MV-4-11 (cell line): ENCODE measurements around the gene PXMP2.

Experiments
- DNase-seq: peaks from one replicate; lab custom pipeline; 2025; lab: John Stamatoyannopoulos, UW

The PXMP2 gene

GRCh38 chr12:132695431-132695830 lies 8.0 kb downstream of the PXMP2 start:
- no peak for DNase-seq

GRCh38 chr12:132698341-132698740 lies 11.0 kb downstream of the PXMP2 start:
- no peak for DNase-seq

DNA sequence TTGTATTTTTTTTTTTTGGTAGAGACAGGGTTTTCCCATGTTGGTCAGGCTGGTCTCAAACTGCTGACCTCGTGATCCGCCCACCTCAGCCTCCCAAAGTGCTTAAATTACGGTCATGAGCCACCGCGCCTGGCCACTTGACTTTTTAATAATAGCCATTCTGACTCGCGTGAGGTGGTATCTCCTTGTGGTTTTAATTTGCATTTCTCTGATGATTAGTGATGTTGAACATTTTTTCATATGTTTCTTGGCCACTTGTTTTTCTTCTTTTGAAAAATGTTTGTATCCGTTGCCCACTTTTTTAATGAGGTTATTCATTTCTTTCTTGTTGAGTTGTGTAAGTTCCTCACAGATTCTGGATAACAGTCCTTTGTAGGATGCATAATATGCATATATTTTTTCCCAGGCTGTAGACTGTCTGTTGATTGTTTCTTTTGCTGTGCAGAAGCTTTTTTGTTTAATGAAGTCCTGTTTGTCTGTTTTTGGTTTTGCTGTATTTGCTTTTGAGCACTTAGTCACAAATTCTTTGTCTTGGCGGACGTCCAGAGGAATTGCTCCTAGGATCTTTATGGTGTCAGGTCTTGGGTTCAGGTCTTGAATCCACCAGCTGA lies 12.9 kb downstream of the PXMP2 start:
- no peak for DNase-seq

GRCh38 chr12:132702640-132703039 lies 15.3 kb downstream of the PXMP2 start:
- no peak for DNase-seq

DNA sequence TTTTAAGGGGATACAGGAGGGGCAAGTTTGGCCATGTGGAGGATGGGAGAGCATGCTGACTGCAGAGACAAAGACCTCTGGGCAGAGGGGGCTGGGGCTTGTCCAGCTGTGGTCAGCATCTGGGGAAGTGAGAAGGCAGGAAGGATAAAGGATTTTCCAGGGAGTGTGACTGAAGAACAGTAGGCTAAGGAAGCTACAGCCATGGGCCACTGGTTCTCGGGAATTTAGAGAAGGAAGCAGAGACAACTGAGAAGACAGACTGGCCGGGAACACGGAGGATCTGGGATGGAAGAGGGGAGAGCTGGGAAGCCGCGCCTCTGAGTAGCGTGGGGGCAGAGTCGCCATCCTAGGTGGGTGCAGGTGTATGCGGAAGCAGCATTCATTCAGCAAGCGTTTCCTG lies 16.3 kb downstream of the PXMP2 start:
- no peak for DNase-seq

- no peak for DNase-seq
These were observed 19.9 kb downstream of the PXMP2 start for GRCh38 chr12:132707241-132707640.

- DNase-seq: no peak
These were observed 20.8 kb downstream of the PXMP2 start for GRCh38 chr12:132708150-132708549.

DNA sequence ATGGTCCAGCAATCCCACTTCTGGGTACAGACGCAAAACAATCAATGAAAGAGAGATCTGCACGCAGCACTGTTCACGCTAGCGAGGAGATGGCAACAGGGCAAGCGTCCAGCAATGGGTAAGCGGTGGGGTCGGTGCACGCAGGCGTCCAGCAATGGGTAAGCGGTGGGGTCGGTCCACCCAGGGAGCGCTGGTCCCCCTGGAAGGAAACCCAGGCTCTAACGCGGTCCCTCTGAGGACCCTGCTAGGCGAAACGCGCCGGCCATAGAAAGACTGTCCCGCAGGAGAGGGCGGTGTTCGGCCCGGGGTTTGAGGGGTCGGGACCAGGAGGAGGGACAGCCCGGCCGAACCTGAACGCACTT lies 22.6 kb downstream of the PXMP2 start:
- DNase-seq: no peak

DNA sequence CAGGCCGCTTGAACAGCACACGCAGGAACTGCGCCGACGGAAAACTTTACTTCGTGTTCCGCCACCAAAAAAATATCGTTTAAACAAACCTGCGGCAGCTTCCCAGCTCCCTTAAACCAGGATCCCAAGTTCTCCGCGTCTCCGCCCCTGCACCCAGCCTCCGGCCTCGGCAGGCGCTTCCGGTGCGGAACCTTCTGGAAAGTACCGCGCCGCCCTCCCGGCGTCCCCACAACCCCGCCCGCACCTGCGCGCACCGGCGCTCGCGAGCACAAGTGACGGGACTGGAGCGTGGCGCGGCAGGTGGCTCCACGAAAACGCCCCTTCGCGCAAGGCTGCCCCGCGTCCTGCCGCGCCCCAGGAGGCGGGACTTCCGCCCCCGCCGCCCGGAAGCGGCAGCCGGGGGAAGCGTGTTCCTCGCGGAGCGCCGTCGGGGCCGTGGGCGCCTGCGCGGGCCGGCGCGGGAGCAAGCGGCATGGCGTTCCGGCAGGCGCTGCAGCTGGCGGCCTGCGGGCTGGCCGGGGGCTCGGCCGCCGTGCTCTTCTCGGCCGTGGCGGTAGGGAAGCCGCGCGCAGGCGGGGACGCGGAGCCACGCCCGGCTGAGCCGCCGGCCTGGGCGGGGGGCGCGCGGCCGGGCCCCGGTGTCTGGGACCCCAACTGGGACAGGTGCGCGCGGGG lies 23.2 kb downstream of the PXMP2 start, which contains the start of gene PGAM5:
PGAM5 (plus strand) TSS at position 438 of the 675 bp plus-strand sequence; CDS start at position 473, 35 bp downstream.
- peak; percentile 72 for DNase-seq

- no peak for DNase-seq
These were observed 23.9 kb downstream of the PXMP2 start for GRCh38 chr12:132711080-132711843.

DNA sequence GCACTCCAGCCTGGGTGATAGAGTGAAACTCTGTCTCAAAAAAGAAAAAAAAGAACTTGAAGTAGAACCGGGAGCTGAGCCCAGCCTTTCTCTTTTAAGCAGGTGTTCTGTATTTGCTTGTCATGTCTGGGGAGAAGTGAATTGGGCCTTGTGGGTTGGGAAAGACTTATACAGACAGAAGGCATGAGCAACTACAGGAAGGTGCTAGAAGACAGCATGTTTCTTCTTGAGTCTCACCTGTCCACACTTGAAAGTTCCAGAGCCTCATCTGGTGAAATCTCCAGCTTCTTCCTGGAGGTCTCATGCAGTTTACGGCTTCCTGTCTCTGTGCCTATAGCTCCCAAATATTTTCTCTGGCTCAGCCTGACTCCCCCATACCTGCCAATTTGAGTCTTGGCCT lies 25.7 kb downstream of the PXMP2 start:
- no peak for DNase-seq

GRCh38 chr12:132715874-132716273 lies 28.5 kb downstream of the PXMP2 start:
- no peak for DNase-seq

- no peak for DNase-seq
These were observed 29.0 kb downstream of the PXMP2 start for GRCh38 chr12:132716356-132716755.

DNA sequence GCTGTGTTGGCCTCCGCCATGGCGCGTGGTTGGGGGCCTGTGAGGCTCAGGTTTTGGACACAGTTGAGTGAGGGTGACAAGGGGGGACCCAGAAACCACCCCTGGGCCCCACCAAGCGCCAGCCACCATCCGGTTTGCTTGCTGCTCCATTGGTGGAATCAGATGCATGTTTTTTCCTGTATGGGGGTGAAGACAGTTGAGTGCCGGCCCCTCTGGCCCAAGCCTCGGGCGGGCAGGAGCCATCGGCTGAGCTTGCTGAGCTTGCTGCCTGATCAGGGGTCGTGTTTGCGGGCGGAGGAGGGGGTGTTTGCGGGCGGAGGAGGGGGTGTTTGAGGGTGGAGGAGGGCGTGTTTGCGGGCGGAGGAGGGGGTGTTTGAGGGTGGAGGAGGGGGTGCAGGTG lies 29.6 kb downstream of the PXMP2 start:
- DNase-seq: no peak

- no peak for DNase-seq
These were observed 30.4 kb downstream of the PXMP2 start for GRCh38 chr12:132717531-132718387.

- DNase-seq: no peak
These were observed 31.3 kb downstream of the PXMP2 start for GRCh38 chr12:132718644-132719043.

DNA sequence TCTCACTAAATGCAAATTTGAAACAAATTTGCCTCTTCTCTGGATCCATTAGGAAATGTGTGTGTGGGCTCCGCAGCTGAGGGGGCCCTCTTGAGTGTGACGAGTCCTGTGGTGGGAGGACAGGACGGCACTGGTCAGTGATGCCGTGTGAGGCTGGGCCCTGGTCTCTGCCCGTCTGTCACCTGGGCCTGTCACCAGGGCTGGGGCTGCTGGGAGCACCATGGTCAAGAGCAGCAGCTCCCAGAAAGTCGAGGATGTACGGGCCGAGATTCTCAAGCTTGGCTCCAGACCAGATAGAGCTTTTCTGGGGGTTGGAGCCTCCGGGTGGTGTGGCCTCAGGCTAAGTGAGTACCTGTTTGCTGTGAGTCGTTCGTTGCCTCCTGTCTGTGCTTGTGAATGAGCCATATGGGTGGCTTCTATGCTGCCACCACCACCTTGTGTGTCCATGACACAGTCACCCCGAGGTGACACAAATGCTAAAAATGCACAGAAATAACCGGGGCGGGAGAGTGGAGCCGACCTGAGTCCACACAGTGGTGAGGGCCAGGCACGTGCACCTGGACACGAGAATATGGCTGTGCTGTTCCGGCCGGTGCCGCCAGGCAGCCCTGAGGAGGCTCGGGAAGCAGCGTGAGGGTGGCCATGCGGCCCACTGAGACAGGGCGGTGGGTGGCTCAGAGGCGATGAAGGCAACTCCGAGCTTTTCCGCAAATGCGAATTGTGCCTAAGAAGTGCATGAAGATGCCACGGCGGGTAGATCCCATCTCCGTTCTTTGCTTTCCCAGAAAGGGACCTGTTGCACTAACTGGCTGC lies 32.0 kb downstream of the PXMP2 start:
- DNase-seq: no peak

DNA sequence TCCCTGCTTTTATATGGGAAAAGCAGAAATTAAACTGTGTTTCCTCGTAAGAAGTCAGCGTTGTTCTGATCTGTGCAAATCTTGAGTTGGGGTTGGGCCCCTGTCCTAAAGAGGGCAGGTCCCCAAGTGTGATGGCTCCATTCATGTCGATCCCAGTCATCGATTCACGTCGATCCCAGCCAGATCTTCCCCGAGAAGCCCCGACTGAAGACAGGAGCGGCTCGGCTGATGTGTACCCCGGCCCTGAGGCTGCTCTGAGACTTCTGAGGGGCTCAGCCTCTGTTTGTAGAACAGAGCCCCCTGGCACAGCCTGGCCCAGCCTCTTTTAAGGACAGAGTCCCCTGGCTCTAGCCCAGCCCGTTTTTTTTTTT lies 32.6 kb downstream of the PXMP2 start:
- DNase-seq: no peak

GRCh38 chr12:132720606-132721345 lies 33.4 kb downstream of the PXMP2 start:
- no peak for DNase-seq

- DNase-seq: no peak
These were observed 35.8 kb downstream of the PXMP2 start for GRCh38 chr12:132723015-132723763.
